SK-N-SH treated with all-trans-retinoic acid at 6 μM for 48 hours (cell line): Measurements from ENCODE around the gene MORN4.

Experiments used
- ATAC-seq: fragments of 200-7000 bp; cut with Tn5 transposase; 3 replicates; pipeline ENCODE4 v1.9.1; 2020; ENCODE audit warnings: mild to moderate bottlenecking, moderate library complexity
- ARNTL ChIP-seq: fragments of 450-650 bp; formaldehyde crosslinking; IDR thresholded peaks from 2 replicates; pipeline ENCODE4 v1.5.0; 2020; ENCODE audit warnings: low read depth, mild to moderate bottlenecking, moderate library complexity, borderline replicate concordance
- BACH2 ChIP-seq: fragments of 250-450 bp; sonication (Bioruptor Pico); IDR thresholded peaks from 2 replicates; pipeline ENCODE4 v1.9.0; 2021; ENCODE audit warnings: mild to moderate bottlenecking, borderline replicate concordance
- ESRRG ChIP-seq: fragments of 250-450 bp; sonication (Bioruptor Pico); IDR thresholded peaks from 2 replicates; pipeline ENCODE4 v1.6.1; 2021; ENCODE audit warnings: mild to moderate bottlenecking
- GLIS3 ChIP-seq: fragments of 250-450 bp; sonication (Bioruptor Pico); IDR thresholded peaks from 2 replicates; pipeline ENCODE4 v1.5.0; 2020; ENCODE audit warnings: mild to moderate bottlenecking, moderate library complexity
- ISL1 ChIP-seq: fragments of 250-450 bp; sonication (Bioruptor Pico); IDR thresholded peaks from 2 replicates; pipeline ENCODE4 v2.1.2; 2022; ENCODE audit warnings: mild to moderate bottlenecking, moderate library complexity
- OSR1 ChIP-seq: fragments of 250-450 bp; sonication (Bioruptor Pico); IDR thresholded peaks from 2 replicates; pipeline ENCODE4 v1.8.0; 2022; ENCODE audit warnings: moderate library complexity, mild to moderate bottlenecking, inconsistent platforms
- PPARA ChIP-seq: fragments of 250-450 bp; sonication (Bioruptor Pico); IDR thresholded peaks from 2 replicates; pipeline ENCODE4 v1.5.0; 2020; ENCODE audit warnings: mild to moderate bottlenecking, borderline replicate concordance
- RARB ChIP-seq: fragments of 250-450 bp; sonication (Bioruptor Pico); IDR thresholded peaks from 2 replicates; pipeline ENCODE4 v1.8.0; 2021; ENCODE audit warnings: mild to moderate bottlenecking, moderate library complexity
- SNAI2 ChIP-seq: fragments of 250-450 bp; sonication (Bioruptor Pico); IDR thresholded peaks from 2 replicates; pipeline ENCODE4 v1.5.0; 2020; ENCODE audit warnings: mild to moderate bottlenecking, moderate library complexity
- TOX ChIP-seq: fragments of 250-450 bp; sonication (Bioruptor Pico); IDR thresholded peaks from 2 replicates; pipeline ENCODE4 v1.8.0; 2021; ENCODE audit warnings: mild to moderate bottlenecking, moderate library complexity, borderline replicate concordance
- ZC3H10 ChIP-seq: fragments of 250-450 bp; sonication (Bioruptor Pico); IDR thresholded peaks from 2 replicates; pipeline ENCODE4 v1.5.1; 2021; ENCODE audit warnings: mild to moderate bottlenecking, moderate library complexity
- ZFP3 ChIP-seq: fragments of 250-450 bp; sonication (Bioruptor Pico); IDR thresholded peaks from 2 replicates; pipeline ENCODE4 v1.5.0; 2020; ENCODE audit warnings: mild to moderate bottlenecking, moderate library complexity
- ZNF565 ChIP-seq: fragments of 450-650 bp; formaldehyde crosslinking; conservative IDR thresholded peaks from 2 replicates; pipeline ENCODE4 v1.5.0; 2020; ENCODE audit warnings: low read depth, mild to moderate bottlenecking, moderate library complexity
- ZNF70 ChIP-seq: fragments of 450-650 bp; formaldehyde crosslinking; IDR thresholded peaks from 2 replicates; pipeline ENCODE4 v1.5.0; 2020; ENCODE audit warnings: mild to moderate bottlenecking, moderate library complexity
- ZNF8 ChIP-seq: fragments of 450-650 bp; formaldehyde crosslinking; IDR thresholded peaks from 2 replicates; pipeline ENCODE4 v1.5.0; 2020; ENCODE audit warnings: mild to moderate bottlenecking, moderate library complexity
- TF ChIP-seq, protein P1 (sequence below): fragments of 250-450 bp; sonication (Bioruptor Pico); IDR thresholded peaks from 2 replicates; pipeline ENCODE4 v1.8.0; 2020; ENCODE audit warnings: mild to moderate bottlenecking, moderate library complexity, borderline replicate concordance
- TF ChIP-seq, protein P2 (sequence below): fragments of 250-450 bp; sonication (Bioruptor Pico); IDR thresholded peaks from 2 replicates; pipeline ENCODE4 v1.5.0; 2020; ENCODE audit warnings: mild to moderate bottlenecking, moderate library complexity
- TF ChIP-seq, protein P3 (sequence below): fragments of 250-450 bp; sonication (Bioruptor Pico); IDR thresholded peaks from 2 replicates; pipeline ENCODE4 v1.5.1; 2021; ENCODE audit warnings: mild to moderate bottlenecking, moderate library complexity
- TF ChIP-seq, protein P4 (sequence below): fragments of 250-450 bp; sonication (Bioruptor Pico); IDR thresholded peaks from 2 replicates; pipeline ENCODE4 v1.8.0; 2021; ENCODE audit warnings: low read depth, mild to moderate bottlenecking, moderate library complexity, borderline replicate concordance

Gene MORN4

DNA sequence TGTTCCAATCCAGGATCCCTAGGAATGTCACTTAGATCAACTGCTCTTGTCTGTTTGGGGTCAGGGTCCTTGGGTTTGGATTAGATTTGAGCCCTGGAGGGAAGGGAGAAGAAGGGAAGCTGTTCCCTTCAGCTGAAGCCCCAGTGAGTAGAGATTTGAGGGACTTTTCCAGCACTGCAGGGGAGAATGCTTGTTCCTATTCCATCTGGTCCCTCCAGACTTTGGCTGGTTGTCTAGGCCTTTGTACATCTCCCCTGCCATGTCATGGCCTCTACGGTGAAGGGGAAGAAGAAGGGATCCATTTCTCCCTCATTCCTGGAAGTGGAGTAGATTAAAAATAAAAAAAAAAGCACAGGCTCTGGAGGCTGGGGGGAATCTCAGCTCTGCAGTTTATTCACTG, 32.7 kb downstream of the MORN4 start:
- no peak for ATAC-seq
- TF ChIP-seq TOX (CRISPR knock-in tag) (no peak), SNAI2 (no peak), OSR1 (CRISPR knock-in tag) (no peak), ZFP3 (CRISPR knock-in tag) (no peak), ISL1 (CRISPR knock-in tag) (no peak), ZNF70 (no peak), ARNTL (CRISPR knock-in tag) (no peak), BACH2 (no peak), ESRRG (CRISPR knock-in tag) (no peak), ZNF565 (no peak), GLIS3 (no peak), RARB (no peak)
- TF ChIP-seq, protein P1, sequence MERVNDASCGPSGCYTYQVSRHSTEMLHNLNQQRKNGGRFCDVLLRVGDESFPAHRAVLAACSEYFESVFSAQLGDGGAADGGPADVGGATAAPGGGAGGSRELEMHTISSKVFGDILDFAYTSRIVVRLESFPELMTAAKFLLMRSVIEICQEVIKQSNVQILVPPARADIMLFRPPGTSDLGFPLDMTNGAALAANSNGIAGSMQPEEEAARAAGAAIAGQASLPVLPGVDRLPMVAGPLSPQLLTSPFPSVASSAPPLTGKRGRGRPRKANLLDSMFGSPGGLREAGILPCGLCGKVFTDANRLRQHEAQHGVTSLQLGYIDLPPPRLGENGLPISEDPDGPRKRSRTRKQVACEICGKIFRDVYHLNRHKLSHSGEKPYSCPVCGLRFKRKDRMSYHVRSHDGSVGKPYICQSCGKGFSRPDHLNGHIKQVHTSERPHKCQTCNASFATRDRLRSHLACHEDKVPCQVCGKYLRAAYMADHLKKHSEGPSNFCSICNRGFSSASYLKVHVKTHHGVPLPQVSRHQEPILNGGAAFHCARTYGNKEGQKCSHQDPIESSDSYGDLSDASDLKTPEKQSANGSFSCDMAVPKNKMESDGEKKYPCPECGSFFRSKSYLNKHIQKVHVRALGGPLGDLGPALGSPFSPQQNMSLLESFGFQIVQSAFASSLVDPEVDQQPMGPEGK (CRISPR knock-in tag): no peak

DNA sequence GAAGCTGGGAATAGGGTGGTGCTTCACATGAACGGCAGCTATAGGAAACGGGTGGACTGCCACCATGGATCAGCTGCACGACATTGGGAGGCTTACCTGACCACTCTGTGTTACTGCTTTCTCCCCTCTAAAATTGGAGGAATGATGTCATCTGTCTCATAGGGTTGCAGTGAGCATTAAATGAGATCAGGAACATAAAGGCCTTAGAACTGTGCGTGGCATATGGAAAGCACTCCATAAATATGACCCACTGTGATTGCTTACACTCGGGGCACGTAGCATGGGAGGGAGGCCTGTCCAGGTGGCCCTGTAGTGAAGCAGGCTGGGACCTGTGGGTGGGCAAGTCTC, 34.1 kb downstream of the MORN4 start:
- TF ChIP-seq ESRRG (CRISPR knock-in tag): no peak
- no peak for TF ChIP-seq TOX (CRISPR knock-in tag)
- no peak for TF ChIP-seq ARNTL (CRISPR knock-in tag)
- no peak for TF ChIP-seq BACH2
- TF ChIP-seq ZC3H10 (CRISPR knock-in tag): no peak
- no peak for TF ChIP-seq PPARA (CRISPR knock-in tag)
- TF ChIP-seq, protein P2, sequence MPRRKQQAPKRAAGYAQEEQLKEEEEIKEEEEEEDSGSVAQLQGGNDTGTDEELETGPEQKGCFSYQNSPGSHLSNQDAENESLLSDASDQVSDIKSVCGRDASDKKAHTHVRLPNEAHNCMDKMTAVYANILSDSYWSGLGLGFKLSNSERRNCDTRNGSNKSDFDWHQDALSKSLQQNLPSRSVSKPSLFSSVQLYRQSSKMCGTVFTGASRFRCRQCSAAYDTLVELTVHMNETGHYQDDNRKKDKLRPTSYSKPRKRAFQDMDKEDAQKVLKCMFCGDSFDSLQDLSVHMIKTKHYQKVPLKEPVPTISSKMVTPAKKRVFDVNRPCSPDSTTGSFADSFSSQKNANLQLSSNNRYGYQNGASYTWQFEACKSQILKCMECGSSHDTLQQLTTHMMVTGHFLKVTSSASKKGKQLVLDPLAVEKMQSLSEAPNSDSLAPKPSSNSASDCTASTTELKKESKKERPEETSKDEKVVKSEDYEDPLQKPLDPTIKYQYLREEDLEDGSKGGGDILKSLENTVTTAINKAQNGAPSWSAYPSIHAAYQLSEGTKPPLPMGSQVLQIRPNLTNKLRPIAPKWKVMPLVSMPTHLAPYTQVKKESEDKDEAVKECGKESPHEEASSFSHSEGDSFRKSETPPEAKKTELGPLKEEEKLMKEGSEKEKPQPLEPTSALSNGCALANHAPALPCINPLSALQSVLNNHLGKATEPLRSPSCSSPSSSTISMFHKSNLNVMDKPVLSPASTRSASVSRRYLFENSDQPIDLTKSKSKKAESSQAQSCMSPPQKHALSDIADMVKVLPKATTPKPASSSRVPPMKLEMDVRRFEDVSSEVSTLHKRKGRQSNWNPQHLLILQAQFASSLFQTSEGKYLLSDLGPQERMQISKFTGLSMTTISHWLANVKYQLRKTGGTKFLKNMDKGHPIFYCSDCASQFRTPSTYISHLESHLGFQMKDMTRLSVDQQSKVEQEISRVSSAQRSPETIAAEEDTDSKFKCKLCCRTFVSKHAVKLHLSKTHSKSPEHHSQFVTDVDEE (CRISPR knock-in tag): no peak
- ATAC-seq: no peak

DNA sequence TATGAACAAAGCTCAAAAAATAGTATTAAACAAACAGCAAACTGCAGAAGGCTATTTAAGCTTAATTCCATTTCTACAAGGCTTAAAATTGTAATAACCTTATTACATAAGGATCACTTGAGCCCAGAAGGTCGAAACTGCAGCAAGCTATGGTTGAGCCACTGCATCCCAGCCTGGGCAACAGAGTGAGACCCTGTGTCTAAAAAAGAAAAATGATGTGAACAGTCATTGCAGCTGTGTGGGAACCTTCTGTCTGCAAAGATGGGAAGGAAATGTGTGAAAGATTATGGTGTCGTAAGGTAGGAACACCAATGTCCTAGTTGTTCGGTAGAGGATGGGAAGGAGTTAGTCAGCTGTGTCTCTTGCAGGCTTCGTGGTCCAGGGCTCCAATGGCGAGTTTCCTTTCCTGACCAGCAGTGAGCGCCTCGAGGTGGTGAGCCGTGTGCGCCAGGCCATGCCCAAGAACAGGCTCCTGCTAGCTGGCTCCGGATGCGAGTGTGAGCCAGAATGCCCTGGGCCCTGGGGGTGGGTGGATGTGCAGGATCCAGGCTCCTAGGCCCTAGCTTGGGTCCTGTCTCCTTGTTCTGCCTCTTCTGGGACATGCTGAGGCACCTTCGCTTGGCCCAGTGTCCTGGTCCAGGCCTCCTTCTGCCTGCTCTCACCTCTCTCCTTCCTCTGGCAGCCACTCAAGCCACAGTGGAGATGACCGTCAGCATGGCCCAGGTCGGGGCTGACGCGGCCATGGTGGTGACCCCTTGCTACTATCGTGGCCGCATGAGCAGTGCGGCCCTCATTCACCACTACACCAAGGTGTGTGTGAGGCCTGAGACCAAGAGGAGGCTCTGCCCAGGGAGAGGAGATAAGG, 34.7 kb downstream of the MORN4 start:
- TF ChIP-seq, protein P1 (CRISPR knock-in tag): no peak
- no peak for TF ChIP-seq SNAI2
- TF ChIP-seq ZNF8 (CRISPR knock-in tag): no peak
- TF ChIP-seq ZC3H10 (CRISPR knock-in tag): no peak
- TF ChIP-seq, protein P3, sequence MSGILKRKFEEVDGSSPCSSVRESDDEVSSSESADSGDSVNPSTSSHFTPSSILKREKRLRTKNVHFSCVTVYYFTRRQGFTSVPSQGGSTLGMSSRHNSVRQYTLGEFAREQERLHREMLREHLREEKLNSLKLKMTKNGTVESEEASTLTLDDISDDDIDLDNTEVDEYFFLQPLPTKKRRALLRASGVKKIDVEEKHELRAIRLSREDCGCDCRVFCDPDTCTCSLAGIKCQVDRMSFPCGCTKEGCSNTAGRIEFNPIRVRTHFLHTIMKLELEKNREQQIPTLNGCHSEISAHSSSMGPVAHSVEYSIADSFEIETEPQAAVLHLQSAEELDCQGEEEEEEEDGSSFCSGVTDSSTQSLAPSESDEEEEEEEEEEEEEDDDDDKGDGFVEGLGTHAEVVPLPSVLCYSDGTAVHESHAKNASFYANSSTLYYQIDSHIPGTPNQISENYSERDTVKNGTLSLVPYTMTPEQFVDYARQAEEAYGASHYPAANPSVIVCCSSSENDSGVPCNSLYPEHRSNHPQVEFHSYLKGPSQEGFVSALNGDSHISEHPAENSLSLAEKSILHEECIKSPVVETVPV (CRISPR knock-in tag): no peak
- TF ChIP-seq ZNF565: no peak
- TF ChIP-seq, protein P4, sequence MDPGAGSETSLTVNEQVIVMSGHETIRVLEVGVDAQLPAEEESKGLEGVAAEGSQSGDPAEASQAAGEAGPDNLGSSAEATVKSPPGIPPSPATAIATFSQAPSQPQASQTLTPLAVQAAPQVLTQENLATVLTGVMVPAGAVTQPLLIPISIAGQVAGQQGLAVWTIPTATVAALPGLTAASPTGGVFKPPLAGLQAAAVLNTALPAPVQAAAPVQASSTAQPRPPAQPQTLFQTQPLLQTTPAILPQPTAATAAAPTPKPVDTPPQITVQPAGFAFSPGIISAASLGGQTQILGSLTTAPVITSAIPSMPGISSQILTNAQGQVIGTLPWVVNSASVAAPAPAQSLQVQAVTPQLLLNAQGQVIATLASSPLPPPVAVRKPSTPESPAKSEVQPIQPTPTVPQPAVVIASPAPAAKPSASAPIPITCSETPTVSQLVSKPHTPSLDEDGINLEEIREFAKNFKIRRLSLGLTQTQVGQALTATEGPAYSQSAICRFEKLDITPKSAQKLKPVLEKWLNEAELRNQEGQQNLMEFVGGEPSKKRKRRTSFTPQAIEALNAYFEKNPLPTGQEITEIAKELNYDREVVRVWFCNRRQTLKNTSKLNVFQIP (CRISPR knock-in tag): no peak
- TF ChIP-seq GLIS3: no peak
- TF ChIP-seq, protein P2 (CRISPR knock-in tag): no peak
- no peak for ATAC-seq
